GM18499 (cell line): ENCODE results near the gene CCDC136.

Source experiments
- ATAC-seq: cut with Tn5 transposase; IDR thresholded peaks from one replicate; pipeline ENCODE4 v1.9.1; 2021; ENCODE audit warnings: moderate number of reproducible peaks; ENCODE audit not compliant: insufficient read depth, unreplicated experiment

CCDC136 gene

DNA sequence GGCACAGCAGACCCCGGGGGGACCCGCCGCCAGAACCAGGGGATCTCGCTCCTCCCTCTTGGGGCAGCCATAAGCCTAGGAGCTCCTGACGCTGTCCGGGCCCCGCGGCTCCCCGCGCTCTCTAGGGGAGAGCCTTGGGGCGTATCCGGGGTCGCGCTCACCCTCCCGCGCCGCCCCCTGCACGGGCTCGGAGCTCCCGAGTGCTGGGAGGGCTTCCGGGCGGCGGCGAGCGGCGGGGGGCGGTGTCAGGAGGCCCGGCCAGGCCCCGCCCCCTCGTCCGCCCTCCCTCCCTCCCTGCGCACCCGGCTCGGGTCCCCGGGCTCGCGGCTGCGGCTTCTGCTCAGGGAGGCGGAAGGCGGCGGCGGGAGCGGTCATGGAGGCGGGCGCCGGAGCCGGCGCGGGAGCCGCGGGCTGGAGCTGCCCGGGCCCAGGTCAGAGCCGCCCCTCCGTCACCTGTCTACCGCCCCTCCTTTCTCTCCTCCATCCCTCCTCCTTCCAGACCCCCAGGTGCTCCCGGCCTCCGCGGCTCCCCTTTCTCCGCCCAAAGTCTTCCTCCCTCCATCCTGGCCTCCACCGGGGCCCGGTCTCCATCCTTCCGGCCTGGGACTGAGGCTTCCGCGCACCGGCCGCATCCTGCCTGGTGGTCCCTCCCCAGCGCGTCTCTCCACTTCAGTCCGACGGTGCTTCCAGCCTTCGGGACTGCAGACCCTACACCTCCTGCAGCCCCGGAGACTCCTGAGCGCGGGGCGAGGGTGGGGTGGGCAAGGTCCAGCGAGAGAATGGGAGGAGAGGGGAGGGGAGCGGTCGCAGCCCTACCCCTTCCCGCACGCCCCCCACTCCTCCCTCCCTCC, at the start of gene CCDC136:
Gene CCDC136 (plus strand): TSS at position 848 of the 851 bp plus-strand sequence. CDS start 444 bp downstream, outside the sequence.
- no peak for ATAC-seq

DNA sequence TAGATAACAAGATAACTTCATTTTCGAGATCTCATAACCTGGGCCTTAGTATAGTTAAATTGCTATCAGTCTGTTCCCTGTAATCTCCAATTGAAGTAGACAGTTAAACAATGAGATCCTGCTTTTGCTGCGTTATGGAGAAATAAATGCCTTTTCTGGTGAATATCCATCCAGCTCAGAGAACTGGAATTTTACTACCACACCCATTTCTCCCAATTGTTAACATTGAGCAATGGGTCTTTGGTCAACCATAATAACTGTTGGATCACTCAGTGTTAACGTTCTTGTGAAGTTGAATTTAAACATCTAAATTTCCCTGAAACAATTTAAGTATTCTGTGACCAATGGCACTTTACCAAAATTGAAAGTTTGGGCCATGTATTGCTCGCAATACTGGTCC, 49.6 kb upstream of the CCDC136 start:
- ATAC-seq, result no peak

DNA sequence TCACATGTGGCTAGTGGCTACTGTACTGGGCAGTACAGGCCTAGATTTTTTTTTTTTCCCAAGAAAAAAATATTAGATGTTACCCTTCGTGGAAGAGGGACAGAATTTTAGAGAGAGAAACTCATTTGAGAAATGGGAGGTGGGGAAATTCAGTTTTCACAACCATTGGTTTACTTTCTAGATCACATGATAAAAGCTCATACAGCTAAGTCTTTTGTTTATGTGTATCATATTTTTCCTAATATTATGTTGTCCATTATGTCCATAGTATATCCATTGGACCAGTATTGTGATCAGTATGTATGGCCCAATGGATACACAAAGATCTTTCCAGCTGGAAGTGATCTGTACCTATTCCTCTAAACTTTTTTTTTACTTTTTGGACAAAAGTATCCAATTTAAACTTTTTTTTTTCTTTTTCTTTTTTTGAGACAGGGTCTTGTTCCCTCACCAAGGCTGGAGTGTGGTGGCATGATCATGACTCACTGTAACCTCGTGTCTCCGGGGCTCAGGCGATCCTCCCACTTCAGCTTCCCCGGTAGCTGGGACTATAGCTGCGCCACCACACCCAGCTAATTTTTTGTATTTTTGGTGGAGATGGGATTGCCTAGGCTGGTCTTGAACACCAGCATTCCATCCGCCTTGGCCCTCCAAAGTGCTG, 48.5 kb upstream of the CCDC136 start:
- no peak for ATAC-seq

DNA sequence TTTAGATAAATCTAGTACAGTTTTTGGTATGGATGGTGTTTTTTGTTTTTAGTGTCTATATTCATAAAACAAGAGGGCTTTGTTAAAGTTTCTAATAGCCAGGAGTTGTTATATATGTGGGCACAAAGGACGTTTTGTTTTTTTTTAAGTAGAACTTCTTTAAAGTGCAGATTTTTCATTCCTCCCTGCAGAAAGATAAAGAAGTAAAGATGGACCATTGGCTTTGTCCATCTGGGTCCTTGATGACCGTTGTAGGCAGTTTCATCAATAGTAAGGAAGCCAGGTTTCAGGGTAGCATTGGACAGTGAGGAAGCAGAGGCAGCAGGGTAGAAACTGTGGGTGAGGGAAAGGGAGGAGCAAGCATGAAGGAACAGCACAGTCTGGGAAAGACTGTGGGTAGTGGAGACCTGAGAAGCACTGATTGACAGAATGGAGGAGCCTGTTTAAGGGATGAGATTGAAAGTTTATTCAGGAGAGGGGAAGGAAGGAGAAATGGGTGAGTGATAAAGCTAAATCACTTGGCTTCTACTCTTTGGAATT, 47.3 kb upstream of the CCDC136 start:
- no peak for ATAC-seq

- ATAC-seq, result no peak
Observed at GRCh38 chr7:128745706-128746105, 46.1 kb upstream of the CCDC136 start.

DNA sequence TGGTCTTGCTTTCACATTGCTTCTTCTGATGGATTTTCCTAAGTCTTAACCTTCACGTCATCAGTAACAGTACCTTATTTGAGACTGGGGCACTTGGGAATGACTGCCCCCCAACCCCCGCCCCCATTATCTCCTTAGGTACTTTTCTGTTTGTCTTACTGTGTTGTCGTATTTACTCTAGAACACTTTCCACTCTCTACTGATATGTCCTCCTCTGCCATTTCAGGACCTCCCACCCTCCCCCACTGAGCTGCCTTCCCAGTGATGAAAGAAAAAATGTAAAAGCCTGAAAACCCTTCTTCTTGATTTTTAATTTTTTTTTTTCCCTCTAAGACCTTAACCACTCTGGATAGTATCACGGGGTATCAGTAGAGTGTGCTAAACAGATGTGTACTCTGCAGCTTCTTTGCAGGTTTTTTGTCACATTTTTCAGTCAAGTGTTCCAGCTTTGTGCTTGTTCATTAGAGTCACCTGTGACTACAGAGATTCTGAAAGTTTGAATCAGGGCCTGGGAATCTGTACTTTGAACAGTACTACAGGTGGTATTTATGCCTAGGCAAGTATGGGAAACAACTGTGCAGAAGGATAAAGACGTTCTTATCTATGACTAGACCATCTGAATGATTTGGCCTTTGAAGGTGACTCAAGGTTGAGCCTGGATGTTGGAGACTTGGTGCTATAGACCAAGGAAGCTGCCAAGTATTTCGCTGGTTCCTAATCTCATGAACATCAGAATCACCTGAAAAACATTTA, 44.3 kb upstream of the CCDC136 start:
- no peak for ATAC-seq

DNA sequence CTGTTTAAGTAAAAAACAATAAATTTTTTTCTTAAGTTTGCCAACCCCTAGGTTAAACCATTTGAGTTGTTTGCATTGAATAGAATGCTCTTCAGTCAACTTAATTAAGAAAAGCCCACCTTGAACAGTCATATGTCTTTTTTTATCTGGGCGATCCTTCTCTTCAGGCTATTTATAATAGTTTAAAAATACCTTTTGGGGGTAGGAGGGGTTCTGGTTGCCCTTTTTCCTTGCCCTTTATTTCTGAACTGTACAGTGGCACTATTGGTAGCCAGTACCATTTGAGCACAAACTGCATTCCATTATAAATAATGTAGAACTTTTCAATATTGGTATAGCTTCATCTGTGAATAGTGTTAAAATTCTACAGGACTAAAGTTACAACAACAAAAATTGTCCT, 39.5 kb upstream of the CCDC136 start:
- no peak for ATAC-seq

- no peak for ATAC-seq
Observed at GRCh38 chr7:128755075-128755818, 36.5 kb upstream of the CCDC136 start.

DNA sequence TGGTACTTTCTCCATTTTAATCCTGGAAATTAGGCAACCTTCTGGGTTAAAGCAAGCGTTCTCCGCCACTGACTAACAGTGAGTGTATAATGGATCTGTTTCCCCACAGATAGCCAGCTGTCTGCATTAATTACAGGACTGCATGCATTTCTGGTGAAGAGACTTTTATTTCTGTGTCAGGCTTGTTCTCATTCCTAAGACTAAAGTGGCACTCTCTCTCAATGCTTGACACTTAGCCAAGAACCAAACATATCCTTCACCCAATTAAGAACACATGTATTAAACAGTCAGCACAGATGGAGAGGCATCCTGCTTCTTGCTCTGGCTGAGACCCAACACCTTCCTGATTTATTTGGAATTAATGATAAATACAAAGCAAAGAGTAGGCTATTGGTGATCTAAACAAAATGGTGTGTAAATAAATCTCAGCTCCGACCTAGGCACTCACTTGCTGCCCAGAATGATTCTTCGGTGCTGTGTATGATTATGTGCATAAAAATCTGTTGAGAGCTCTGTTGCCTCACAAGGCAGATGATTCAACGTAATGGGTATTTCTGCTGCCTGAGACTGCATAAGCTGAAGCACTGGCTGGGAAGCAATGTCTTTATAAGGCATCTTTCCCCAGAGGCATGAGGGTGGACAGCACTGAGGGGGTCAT, 35.8 kb upstream of the CCDC136 start:
- ATAC-seq, result no peak

DNA sequence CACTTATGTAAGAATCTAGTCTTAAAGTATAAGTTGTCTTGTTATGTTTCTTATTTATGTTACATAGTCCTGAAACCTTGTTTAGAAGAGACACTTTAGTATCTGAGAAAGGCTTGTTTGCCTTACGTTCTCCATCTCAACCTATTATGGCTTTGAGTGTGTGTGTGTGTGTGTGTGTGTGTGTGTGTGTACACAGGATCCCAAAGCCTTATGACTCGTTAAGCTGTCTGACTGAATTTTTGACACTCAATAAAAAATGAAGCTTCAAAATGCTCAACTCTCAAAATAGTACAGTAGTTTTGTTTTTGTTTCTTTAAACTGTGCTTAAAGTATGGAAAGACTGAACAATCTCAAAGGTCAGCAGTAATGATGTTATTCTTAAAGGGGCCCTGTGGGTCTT, 34.6 kb upstream of the CCDC136 start:
- ATAC-seq, result no peak

GRCh38 chr7:128758553-128758952, 33.2 kb upstream of the CCDC136 start:
- no peak for ATAC-seq

DNA sequence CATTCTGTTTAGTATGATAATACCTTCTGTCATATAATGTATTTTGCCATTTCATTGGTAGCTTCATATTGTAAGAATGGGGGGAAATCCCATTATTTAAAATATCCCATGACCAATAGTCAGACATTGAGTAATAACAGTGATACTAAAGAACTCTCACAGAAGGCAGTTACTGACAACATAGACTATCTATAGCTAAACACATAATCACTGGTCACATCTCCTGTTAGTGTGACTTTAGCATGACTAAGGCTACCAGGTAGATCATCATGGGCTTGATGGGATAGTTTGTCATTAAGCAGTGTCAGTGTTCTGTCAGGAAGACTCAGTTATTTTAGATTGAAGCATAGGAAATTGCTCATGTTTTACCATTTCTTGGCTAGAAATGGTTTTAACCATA, 32.5 kb upstream of the CCDC136 start:
- ATAC-seq, result no peak

DNA sequence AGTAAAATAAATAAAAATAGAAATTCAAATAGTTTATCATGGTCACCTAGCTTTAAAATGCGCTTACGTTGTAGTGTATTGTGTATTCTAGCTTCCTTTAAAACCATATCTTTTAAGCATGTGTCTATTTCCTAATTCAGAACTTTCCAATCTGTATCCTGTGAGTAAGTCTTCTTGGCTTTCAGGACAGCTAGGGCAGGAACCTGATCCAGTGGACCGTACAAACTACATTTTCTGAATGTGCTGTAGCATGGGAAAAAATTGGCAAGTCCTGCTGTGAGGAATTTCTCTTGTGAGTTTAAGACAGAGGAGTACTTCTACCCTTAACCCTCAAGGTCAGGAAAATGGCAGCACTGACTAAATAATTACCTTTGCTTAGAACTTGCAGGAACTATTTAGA, 28.2 kb upstream of the CCDC136 start:
- no peak for ATAC-seq

DNA sequence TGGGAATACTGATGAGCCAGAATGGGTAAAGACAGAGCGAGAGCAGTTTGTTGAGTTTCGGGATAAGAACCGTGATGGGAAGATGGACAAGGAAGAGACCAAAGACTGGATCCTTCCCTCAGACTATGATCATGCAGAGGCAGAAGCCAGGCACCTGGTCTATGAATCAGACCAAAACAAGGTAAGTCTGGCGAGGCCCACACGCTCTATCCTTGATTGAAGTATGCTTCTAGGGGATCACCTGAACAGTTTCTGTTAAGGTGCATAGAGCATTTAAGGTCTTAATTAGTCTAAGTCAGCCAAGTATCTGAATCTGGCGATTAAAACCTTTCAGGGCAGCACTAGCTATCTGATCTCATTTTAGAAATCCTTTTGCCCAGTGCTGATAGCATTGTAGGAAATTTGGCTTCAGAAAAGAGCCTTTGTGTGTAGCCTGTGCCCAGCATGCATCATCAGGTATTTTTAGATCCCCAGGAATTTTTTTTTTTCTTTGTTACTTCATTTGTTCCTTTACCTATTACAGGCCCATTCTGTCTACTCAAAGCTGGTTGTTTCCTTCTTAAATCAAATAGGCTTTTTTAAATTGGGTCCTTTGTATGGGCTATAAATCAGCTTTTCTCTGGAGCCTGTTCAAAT, 24.2 kb upstream of the CCDC136 start:
- no peak for ATAC-seq

- ATAC-seq, result no peak
Observed at GRCh38 chr7:128770233-128770632, 21.5 kb upstream of the CCDC136 start.

- ATAC-seq, result no peak
Observed at GRCh38 chr7:128773604-128774003, 18.2 kb upstream of the CCDC136 start.

GRCh38 chr7:128774029-128774689, 17.6 kb upstream of the CCDC136 start:
- no peak for ATAC-seq

DNA sequence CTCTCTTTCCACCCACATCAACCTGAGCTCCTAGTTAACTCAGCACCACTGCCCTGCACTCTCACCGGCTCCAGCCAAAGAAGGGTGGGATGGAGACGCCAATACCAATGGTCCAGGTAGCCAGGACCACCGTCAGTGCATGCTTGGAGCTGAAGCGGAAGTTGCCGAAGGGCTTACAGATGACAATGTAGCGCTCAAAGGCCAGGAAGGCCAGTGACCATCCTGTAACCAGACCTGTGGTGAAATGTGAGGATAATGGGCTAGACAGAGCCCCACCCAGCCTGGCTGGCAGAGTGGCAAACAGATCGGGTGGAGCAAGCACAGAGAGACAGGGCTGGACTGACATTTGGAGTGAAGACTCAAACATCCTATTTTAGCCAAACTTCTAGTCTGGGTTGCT, 16.8 kb upstream of the CCDC136 start:
- ATAC-seq, result no peak
